ENCODE data around the gene ITGAD. TPM values are rescaled to one million over a fixed set of nuclear protein-coding genes. Genes with fewer than 3 reads are reported as not detected.

Gene ITGAD
- total RNA-seq, 1 donor from 2014 or later = not detected

- no peak for DNase-seq (ENCODE audit: extremely low read depth, low read depth, low spot score)
Measured at GRCh38 chr16:31364421-31364820, 28.7 kb upstream of the ITGAD start.

GRCh38 chr16:31365131-31365865 is 27.8 kb upstream of the ITGAD start:
- DNase-seq (ENCODE audit: extremely low read depth, low read depth, low spot score) = no peak

- no peak for DNase-seq (ENCODE audit: extremely low read depth, low read depth, low spot score)
Measured at GRCh38 chr16:31367853-31368252, 25.3 kb upstream of the ITGAD start.

- DNase-seq (ENCODE audit: extremely low read depth, low read depth, low spot score) = no peak
Measured at GRCh38 chr16:31371008-31371407, 22.1 kb upstream of the ITGAD start.

- no peak for DNase-seq (ENCODE audit: extremely low read depth, low read depth, low spot score)
Measured at GRCh38 chr16:31371619-31372484, 21.3 kb upstream of the ITGAD start.

GRCh38 chr16:31373235-31373634 is 19.9 kb upstream of the ITGAD start:
- no peak for DNase-seq (ENCODE audit: extremely low read depth, low read depth, low spot score)

- no peak for DNase-seq (ENCODE audit: extremely low read depth, low read depth, low spot score)
Measured at GRCh38 chr16:31375231-31375630, 17.9 kb upstream of the ITGAD start.

- DNase-seq (ENCODE audit: extremely low read depth, low read depth, low spot score) = no peak
Measured at GRCh38 chr16:31376705-31377104, 16.4 kb upstream of the ITGAD start.

GRCh38 chr16:31377210-31377903 is 15.8 kb upstream of the ITGAD start:
- no peak for DNase-seq (ENCODE audit: extremely low read depth, low read depth, low spot score)

GRCh38 chr16:31380201-31380600 is 12.9 kb upstream of the ITGAD start:
- no peak for DNase-seq (ENCODE audit: extremely low read depth, low read depth, low spot score)

- no peak for DNase-seq (ENCODE audit: extremely low read depth, low read depth, low spot score)
Measured at GRCh38 chr16:31382485-31383161, 10.5 kb upstream of the ITGAD start.

- no peak for DNase-seq (ENCODE audit: extremely low read depth, low read depth, low spot score)
Measured at GRCh38 chr16:31385680-31386079, 7.5 kb upstream of the ITGAD start.

GRCh38 chr16:31386157-31386984 is 6.8 kb upstream of the ITGAD start:
- DNase-seq (ENCODE audit: extremely low read depth, low read depth, low spot score) = no peak

GRCh38 chr16:31388535-31388934 is 4.6 kb upstream of the ITGAD start:
- DNase-seq (ENCODE audit: extremely low read depth, low read depth, low spot score) = no peak

GRCh38 chr16:31390504-31391041 is 2.6 kb upstream of the ITGAD start:
- DNase-seq (ENCODE audit: extremely low read depth, low read depth, low spot score) = no peak

GRCh38 chr16:31395647-31396046 is 2.5 kb downstream of the ITGAD start:
- DNase-seq (ENCODE audit: extremely low read depth, low read depth, low spot score) = no peak

- no peak for DNase-seq (ENCODE audit: extremely low read depth, low read depth, low spot score)
Measured at GRCh38 chr16:31397096-31397660, 4.0 kb downstream of the ITGAD start.

GRCh38 chr16:31397701-31398100 is 4.6 kb downstream of the ITGAD start:
- no peak for DNase-seq (ENCODE audit: extremely low read depth, low read depth, low spot score)

- DNase-seq (ENCODE audit: extremely low read depth, low read depth, low spot score) = no peak
Measured at GRCh38 chr16:31400191-31400590, 7.1 kb downstream of the ITGAD start.

All from glomerular endothelial cell (primary cell).